ENCODE measurements around the gene DBI. TPM values are rescaled to one million over a fixed set of nuclear protein-coding genes. Genes with fewer than 3 reads are reported as not detected.

Gene DBI
- total and polyA plus RNA-seq, 2 of the 13 experiments (the other 11 are each of a cell fraction or from before 2014, with no cell fraction given), result 330 to 659 TPM

- TF ChIP-seq PRDM10 (CRISPR knock-in tag; IDR thresholded peaks at IDR 0.05; ENCODE audit: low read depth) (peak; percentile 47; the same call in 1 of the 2 replicates), NFE2 (CRISPR knock-in tag; IDR thresholded peaks at IDR 0.05) (no peak), RAD21 (CRISPR knock-in tag; IDR thresholded peaks at IDR 0.05) (peak; percentile 18), RARA (CRISPR knock-in tag; IDR thresholded peaks at IDR 0.05) (peak; percentile 78), ZNF367 (CRISPR knock-in tag; IDR thresholded peaks at IDR 0.05; ENCODE audit: borderline replicate concordance) (0 out of 2 replicates have a peak, but pooled peaks have one; percentile 79), ZMYM4 (CRISPR knock-in tag; IDR thresholded peaks at IDR 0.05) (peak; percentile 97), ZNF296 (CRISPR knock-in tag; conservative IDR thresholded peaks at IDR 0.05) (peak; percentile 66), KDM4B (CRISPR knock-in tag; IDR thresholded peaks at IDR 0.05) (peak; percentile 96; the same call in 1 of the 2 replicates), ZNF639 (CRISPR knock-in tag; conservative IDR thresholded peaks at IDR 0.05) (peak; percentile 81), BCLAF1 (IDR thresholded peaks at IDR 0.05) (no peak), ZFP36 (IDR thresholded peaks at IDR 0.05; ENCODE audit: borderline replicate concordance, low read depth, low read length, partially characterized antibody) (no peak), SATB2 (CRISPR knock-in tag; IDR thresholded peaks at IDR 0.05) (no peak; the same call in 1 of the 2 replicates), MYC (CRISPR knock-in tag; IDR thresholded peaks at IDR 0.05; ENCODE audit: borderline replicate concordance) (peak; percentile 93), CENPX (CRISPR knock-in tag; IDR thresholded peaks at IDR 0.05) (no peak), ZBTB8A (CRISPR knock-in tag; IDR thresholded peaks at IDR 0.05; ENCODE audit: borderline replicate concordance, low read depth) (no peak; the same call in 1 of the 2 replicates), DNMT1 (CRISPR knock-in tag; IDR thresholded peaks at IDR 0.05) (0 out of 2 replicates have a peak, but pooled peaks have one; percentile 20), ZNF878 (CRISPR knock-in tag; IDR thresholded peaks at IDR 0.05) (peak; percentile 52; the same call in 1 of the 2 replicates), ASH2L (IDR thresholded peaks at IDR 0.05; ENCODE audit: insufficient read length, low read depth, low read length) (peak; percentile 66), FIP1L1 (IDR thresholded peaks at IDR 0.05; ENCODE audit: borderline replicate concordance, insufficient read depth, low read depth, low read length) (no peak; the same call in 1 of the 2 replicates), SP5 (CRISPR knock-in tag; IDR thresholded peaks at IDR 0.05; ENCODE audit: borderline replicate concordance, low read depth) (peak; percentile 84), ZNF317 (CRISPR knock-in tag; IDR thresholded peaks at IDR 0.05) (peak; percentile 78; the same call in 1 of the 2 replicates), TOPORS (CRISPR knock-in tag; IDR thresholded peaks at IDR 0.05) (peak; percentile 93; the same call in 1 of the 2 replicates)
Measured at GRCh38 chr2:119366649-119367471, at the start of gene DBI, which contains the start of gene C2orf76 (continued).

Data from HepG2 (cell line).